H1 (cell line): ENCODE measurements around the gene CYBA. TPM values are rescaled to one million over a fixed set of nuclear protein-coding genes. Genes with fewer than 3 reads are reported as not detected.
A peak's percentile ranks its signal among the peaks of the same experiment; 100 is the strongest.

Experiments used
- CTCF ChIA-PET: fragments of 300-600 bp; sonication (Branson Sonifier 250); formaldehyde crosslinking; loops from one replicate; lab custom pipeline; 2021; ENCODE audit not compliant: partially characterized antibody; lab: Charles Lee
- POLR2A ChIA-PET: fragments of 300-600 bp; sonication (Branson Sonifier 250); formaldehyde crosslinking; loops from one replicate; lab custom pipeline; 2021; ENCODE audit warnings: inconsistent platforms; ENCODE audit not compliant: partially characterized antibody; lab: Charles Lee
- DNase-seq, 2 experiments: peaks; one replicate each; pipeline versions ENCODE4 v3.0.0 to v3.0.0-alpha.2; 2010 to 2022; ENCODE audit warnings: low spot score in 2 of 2, low read depth in 1 of 2, mixed read lengths in 1 of 2
- FAIRE-seq: peaks from 2 replicates; lab custom pipeline; 2011; peaks lifted over from hg19 to GRCh38; lab: Jason Lieb, UNC
- H2AFZ ChIP-seq: 2 replicates; pipeline ENCODE4 v1.8.1; 2012; ENCODE audit warnings: low read length, inconsistent platforms
- H2AK5ac ChIP-seq: 2 replicates; pipeline ENCODE4 v1.6.1; 2013; ENCODE audit warnings: low read depth, low read length
- H2BK120ac ChIP-seq: replicated peaks from 2 replicates; pipeline ENCODE3; 2013; ENCODE audit warnings: low read depth, low read length, inconsistent platforms
- H2BK12ac ChIP-seq: 2 replicates; pipeline ENCODE4 v1.6.1; 2013; ENCODE audit warnings: low read depth, low read length
- H2BK15ac ChIP-seq: 2 replicates; pipeline ENCODE4 v1.6.1; 2013; ENCODE audit warnings: low read length
- H2BK20ac ChIP-seq: 2 replicates; pipeline ENCODE4 v1.6.1; 2013; ENCODE audit warnings: low read length
- H2BK5ac ChIP-seq: 2 replicates; pipeline ENCODE4 v1.6.1; 2013; ENCODE audit warnings: low read depth, low read length
- H3K14ac ChIP-seq: 2 replicates; pipeline ENCODE4 v1.6.1; 2013; ENCODE audit warnings: inconsistent platforms; ENCODE audit not compliant: insufficient read length
- H3K18ac ChIP-seq: 2 replicates; pipeline ENCODE4 v1.6.1; 2013; ENCODE audit warnings: low read length; ENCODE audit errors: extremely low read depth
- H3K23ac ChIP-seq: 2 replicates; pipeline ENCODE4 v1.6.1; 2013; ENCODE audit warnings: inconsistent platforms; ENCODE audit not compliant: insufficient read length
- H3K23me2 ChIP-seq: 2 replicates; pipeline ENCODE4 v1.6.1; 2013; ENCODE audit warnings: low read depth, low read length
- H3K27ac ChIP-seq: 2 replicates; pipeline ENCODE4 v1.6.1; 2011; ENCODE audit warnings: low read depth, low read length, inconsistent platforms
- H3K27me3 ChIP-seq, 4 experiments: replicated peaks in 1 of 4; 1 replicate in 1 of 4; 2 replicates in 3 of 4; pipeline versions ENCODE4 v1.6.1 to v1.8.1; 2011 to 2013; ENCODE audit warnings: low read length in 3 of 4, mild to moderate bottlenecking in 3 of 4, inconsistent platforms in 2 of 4, mixed read lengths in 2 of 4, moderate library complexity in 1 of 4; ENCODE audit not compliant: control insufficient read depth in 3 of 4, insufficient read depth in 3 of 4; ENCODE audit errors: extremely low read depth in 1 of 4
- H3K36me3 ChIP-seq, 4 experiments: 2 replicates each; pipeline versions ENCODE4 v1.6.1 to v1.8.1; 2011 to 2013; ENCODE audit warnings: mild to moderate bottlenecking in 4 of 4, low read length in 3 of 4, moderate library complexity in 2 of 4, control low read depth in 1 of 4, inconsistent platforms in 1 of 4; ENCODE audit not compliant: insufficient read depth in 4 of 4, control insufficient read depth in 2 of 4
- H3K4ac ChIP-seq: replicated peaks from 2 replicates; pipeline ENCODE3; 2013; ENCODE audit warnings: low read length, low read depth, mixed read lengths, inconsistent platforms; ENCODE audit not compliant: insufficient read length
- H3K4me1 ChIP-seq, 4 experiments: replicated peaks in 1 of 4; 1 replicate in 1 of 4; 2 replicates in 3 of 4; pipeline versions ENCODE4 v1.6.1 to v1.8.1; 2011 to 2013; ENCODE audit warnings: low read length in 3 of 4, inconsistent platforms in 2 of 4, mixed read lengths in 1 of 4; ENCODE audit not compliant: insufficient read depth in 4 of 4, control insufficient read depth in 3 of 4
- H3K4me2 ChIP-seq, 2 experiments: 2 replicates each; pipeline versions ENCODE4 v1.6.1 to v1.8.1; 2011 to 2013; ENCODE audit warnings: low read depth in 2 of 2, low read length in 2 of 2, control low read depth in 1 of 2, inconsistent platforms in 1 of 2, mild to moderate bottlenecking in 1 of 2; ENCODE audit not compliant: insufficient read depth in 1 of 2
- H3K4me3 ChIP-seq, 4 experiments: fragments of 200-600, 300-600 bp in 1 of 4; sonication (generic), shearing (Covaris generic), sonication (Bioruptor Twin) in 1 of 4; 2 replicates each; pipeline versions ENCODE4 v1.5.1 to v1.8.1; 2011 to 2016; ENCODE audit warnings: low read length in 4 of 4, low read depth in 3 of 4, control low read depth in 2 of 4, inconsistent platforms in 2 of 4, mild to moderate bottlenecking in 2 of 4, mixed read lengths in 1 of 4, moderate library complexity in 1 of 4; ENCODE audit not compliant: insufficient read depth in 2 of 4; ENCODE audit errors: extremely low read depth in 1 of 4
- H3K56ac ChIP-seq: replicated peaks from 2 replicates; pipeline ENCODE3; 2013; ENCODE audit warnings: low read depth, mild to moderate bottlenecking, mixed read lengths, low read length, inconsistent platforms; ENCODE audit not compliant: insufficient read length
- H3K79me1 ChIP-seq: 2 replicates; pipeline ENCODE4 v1.6.1; 2013; ENCODE audit warnings: low read depth, low read length, control low read depth
- H3K79me2 ChIP-seq, 2 experiments: 2 replicates each; pipeline versions ENCODE4 v1.6.1 to v1.8.1; 2012 to 2013; ENCODE audit warnings: low read length in 2 of 2, mild to moderate bottlenecking in 2 of 2, inconsistent platforms in 1 of 2; ENCODE audit not compliant: insufficient read depth in 2 of 2, control insufficient read depth in 1 of 2
- H3K9ac ChIP-seq, 4 experiments: replicated peaks in 1 of 4; 1 replicate in 1 of 4; 2 replicates in 3 of 4; pipeline versions ENCODE4 v1.6.1 to v1.8.1; 2011 to 2013; ENCODE audit warnings: low read depth in 3 of 4, low read length in 3 of 4, control low read depth in 2 of 4, mild to moderate bottlenecking in 2 of 4, moderate library complexity in 2 of 4, inconsistent platforms in 1 of 4; ENCODE audit errors: extremely low read depth in 1 of 4
- H3K9me3 ChIP-seq, 2 experiments: 2 replicates each; pipeline versions ENCODE4 v1.6.1 to v1.8.1; 2012 to 2013; ENCODE audit warnings: mild to moderate bottlenecking in 2 of 2, moderate library complexity in 2 of 2, control low read depth in 1 of 2, inconsistent platforms in 1 of 2, low read depth in 1 of 2, low read length in 1 of 2, mixed read lengths in 1 of 2; ENCODE audit not compliant: insufficient read depth in 2 of 2
- H4K20me1 ChIP-seq, 2 experiments: replicated peaks in 1 of 2; 2 replicates each; pipeline versions ENCODE3 to v1.8.1; 2011 to 2013; ENCODE audit warnings: inconsistent platforms in 2 of 2, low read length in 2 of 2, mild to moderate bottlenecking in 1 of 2; ENCODE audit not compliant: insufficient read depth in 2 of 2, control insufficient read depth in 1 of 2
- H4K5ac ChIP-seq: 2 replicates; pipeline ENCODE4 v1.6.1; 2013; ENCODE audit warnings: low read length, low read depth, mixed read lengths, inconsistent platforms; ENCODE audit not compliant: insufficient read length
- H4K8ac ChIP-seq: 2 replicates; pipeline ENCODE4 v1.8.0; 2013; ENCODE audit warnings: mild to moderate bottlenecking, moderate library complexity, low read length, inconsistent platforms; ENCODE audit not compliant: insufficient read depth; ENCODE audit errors: extremely low read depth
- H4K91ac ChIP-seq: replicated peaks from 2 replicates; pipeline ENCODE3; 2013; ENCODE audit warnings: low read length, mixed read lengths, inconsistent platforms; ENCODE audit not compliant: insufficient read length
- BCL11A ChIP-seq, 2 experiments: IDR thresholded peaks; one replicate each; pipeline ENCODE4 v1.6.1; 2011; ENCODE audit warnings: low read depth in 2 of 2, low read length in 2 of 2, mild to moderate bottlenecking in 2 of 2
- KDM4A ChIP-seq: IDR thresholded peaks from one replicate; pipeline ENCODE4 v1.7.1; 2012; ENCODE audit warnings: low read depth, mild to moderate bottlenecking, moderate library complexity, low read length, inconsistent platforms; ENCODE audit not compliant: severe bottlenecking
- SAP30 ChIP-seq: fragments of 300-600 bp; sonication (generic); IDR thresholded peaks from 2 replicates; pipeline ENCODE4 v1.7.1; 2012; ENCODE audit warnings: low read length, moderate library complexity, mild to moderate bottlenecking, inconsistent platforms; ENCODE audit not compliant: insufficient read depth, insufficient replicate concordance
- WGBS, 2 experiments: shearing (Covaris generic) in 1 of 2; methylation state at CpG; one replicate each; pipeline versions ENCODE4 v1.1.6 to v1.1.7; 2013 to 2015; ENCODE audit warnings: low lambda C conversion rate in 2 of 2, mixed read lengths in 2 of 2, inconsistent platforms in 1 of 2, low coverage in 1 of 2, missing lambda C conversion rate in 1 of 2; ENCODE audit not compliant: insufficient replicate concordance in 2 of 2, insufficient coverage in 1 of 2, insufficient read length in 1 of 2; ENCODE audit errors: extremely low coverage in 1 of 2, missing lambda C conversion rate in 1 of 2; 5-methylcytosine and 5-hydroxymethylcytosine counted together
- polyA plus RNA-seq, 7 experiments: library from polyadenylated mRNA; depleted of rRNA in 3 of 7; stranded (reverse) in 5 of 7; unstranded in 2 of 7; fragments of >200 nt in 5 of 7; fragments of 200-250 nt in 2 of 7; gene quantifications; 1 replicate in 5 of 7; 2 replicates in 1 of 7; 4 replicates in 1 of 7; pipeline versions ENCODE4 v1.2.1 to v1.2.3, GENCODE V29; 2011 to 2013; ENCODE audit warnings: missing spikeins in 2 of 7, mixed read lengths in 2 of 7
- total RNA-seq: library from RNA; stranded (reverse); fragmentation: NEBNext Ultra II Directional; extraction: Animal tissue kit (Norgen Biotek cat#: 25700); gene quantifications from 2 replicates; pipeline ENCODE4 v1.2.1, GENCODE V29; 2021
- TF ChIP-seq, protein P1 (sequence below): IDR thresholded peaks from 2 replicates; pipeline ENCODE4 v1.6.1; 2011; ENCODE audit warnings: low read length, improper control_type of control experiment
- TF ChIP-seq, protein P2 (sequence below): IDR thresholded peaks from 2 replicates; pipeline ENCODE4 v1.6.1; 2011; ENCODE audit warnings: low read depth, mild to moderate bottlenecking, low read length; ENCODE audit not compliant: insufficient read depth

CYBA gene
- total and polyA plus RNA-seq, 2 of the 8 experiments (the other 6 are each of a cell fraction or from before 2014, with no cell fraction given), result 136 to 254 TPM

DNA sequence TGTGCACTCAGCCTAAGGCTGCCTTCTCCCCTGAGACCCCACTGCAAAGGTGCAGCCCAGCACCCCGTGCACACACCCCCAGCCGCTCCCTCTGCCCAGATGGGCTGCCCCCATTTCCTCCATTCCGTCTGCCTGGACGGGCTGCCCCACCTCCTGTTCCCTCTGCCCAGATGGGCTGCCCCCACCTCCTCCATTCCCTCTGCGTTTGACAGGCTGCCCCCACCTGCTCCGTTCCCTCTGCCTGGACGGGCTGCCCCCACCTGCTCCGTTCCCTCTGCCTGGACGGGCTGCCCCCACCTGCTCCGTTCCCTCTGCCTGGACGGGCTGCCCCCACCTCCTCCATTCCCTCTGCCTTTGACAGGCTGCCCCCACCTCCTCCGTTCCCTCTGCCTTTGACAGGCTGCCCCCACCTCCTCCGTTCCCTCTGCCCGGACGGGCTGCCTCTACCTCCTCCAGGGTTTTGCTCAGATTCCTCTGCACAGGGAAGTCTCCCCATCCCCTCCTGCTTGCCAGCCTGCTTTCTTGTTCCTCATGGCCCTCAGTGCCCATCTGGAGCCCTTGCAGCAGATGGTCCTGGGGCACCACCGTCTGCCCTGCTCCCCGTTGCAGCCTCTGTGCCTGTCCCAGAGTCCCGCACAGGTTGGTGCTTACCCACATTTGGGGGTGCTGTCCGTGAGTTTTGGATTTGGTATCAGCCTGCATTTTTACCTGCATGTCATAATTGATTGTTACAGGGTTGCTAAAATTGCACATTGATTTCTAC is 35.9 kb downstream of the CYBA start:
- DNase-seq, result no peak
- no peak for FAIRE-seq
- H2AFZ ChIP-seq, result no peak overlapping the region
- H2BK5ac ChIP-seq, result no peak overlapping the region
- H3K79me1 ChIP-seq, result peaks cover 24% of the 10 kb centered on the region
- no peak overlapping the region for H2BK20ac ChIP-seq
- H3K18ac ChIP-seq, result no peak overlapping the region
- H3K14ac ChIP-seq, result no peak overlapping the region
- peaks cover 22 to 28% of the 10 kb centered on the region in 2 experiments for H4K20me1 ChIP-seq
- H3K56ac ChIP-seq, result no peak overlapping the region
- no peaks in the 10 kb centered on the region for H3K27me3 ChIP-seq
- H3K36me3 ChIP-seq, result peaks cover 0 to 16% (median 2%) of the 10 kb centered on the region in 4 experiments; a peak in 5 of 8 replicates
- no peak overlapping the region for H3K4ac ChIP-seq
- H2BK12ac ChIP-seq, result no peak overlapping the region
- H2BK15ac ChIP-seq, result no peak overlapping the region
- no peak overlapping the region; a peak in 1 of 7 replicates for H3K9ac ChIP-seq
- no peak overlapping the region for H3K4me2 ChIP-seq
- CTCF ChIA-PET, result interaction anchor here (0.8 to 6.1 kb wide), 2 partner anchors 13 to 54 kb away, joined by 3 to 89 read pairs; no protein-coding TSS in a partner anchor
- peaks cover 0 to 15% of the 10 kb centered on the region in 2 experiments; a peak in 1 of 4 replicates for H3K79me2 ChIP-seq
- H4K91ac ChIP-seq, result no peak overlapping the region
- 87% methylated on average over 19 of the region's 19 CpGs; no CpG with 5 or more reads in 1 of the 2 experiments for WGBS, 2 experiments
- no peak overlapping the region for H4K5ac ChIP-seq
- POLR2A ChIA-PET, result no interaction called here
- H3K4me1 ChIP-seq, result peaks cover 0 to 10% (median 7%) of the 10 kb centered on the region in 4 experiments; a peak in 3 of 7 replicates
- H2BK120ac ChIP-seq, result no peak overlapping the region
- no peak overlapping the region for H3K4me3 ChIP-seq
- no peak overlapping the region for H3K27ac ChIP-seq
- no peak overlapping the region for H2AK5ac ChIP-seq
- no peak overlapping the region for H3K23ac ChIP-seq
- peaks cover 5% of the 10 kb centered on the region; the same call in 1 of the 2 replicates for H3K23me2 ChIP-seq
- peak overlapping the region; percentile 57; the same call in 1 of the 2 replicates for H4K8ac ChIP-seq
- H3K9me3 ChIP-seq, result no peaks in the 10 kb centered on the region
- TF ChIP-seq KDM4A (no peak), BCL11A (IDR thresholded peaks at IDR 0.05; ENCODE audit: low read depth in 2 of 2, low read length in 2 of 2) (no peak), SAP30 (no peak)
- TF ChIP-seq, protein P1, sequence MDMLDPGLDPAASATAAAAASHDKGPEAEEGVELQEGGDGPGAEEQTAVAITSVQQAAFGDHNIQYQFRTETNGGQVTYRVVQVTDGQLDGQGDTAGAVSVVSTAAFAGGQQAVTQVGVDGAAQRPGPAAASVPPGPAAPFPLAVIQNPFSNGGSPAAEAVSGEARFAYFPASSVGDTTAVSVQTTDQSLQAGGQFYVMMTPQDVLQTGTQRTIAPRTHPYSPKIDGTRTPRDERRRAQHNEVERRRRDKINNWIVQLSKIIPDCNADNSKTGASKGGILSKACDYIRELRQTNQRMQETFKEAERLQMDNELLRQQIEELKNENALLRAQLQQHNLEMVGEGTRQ, result no peak
- TF ChIP-seq, protein P2, sequence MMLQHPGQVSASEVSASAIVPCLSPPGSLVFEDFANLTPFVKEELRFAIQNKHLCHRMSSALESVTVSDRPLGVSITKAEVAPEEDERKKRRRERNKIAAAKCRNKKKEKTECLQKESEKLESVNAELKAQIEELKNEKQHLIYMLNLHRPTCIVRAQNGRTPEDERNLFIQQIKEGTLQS, result no peak
